NCI-H146 treated with DMSO at 0.1 percent for 48 hours (cell line): ENCODE data around the gene TRMT61B.

Experiments
- DNase-seq: peaks from one replicate; lab custom pipeline; 2025; ENCODE audit not compliant: unreplicated experiment; lab: John Stamatoyannopoulos, UW

TRMT61B gene

DNA sequence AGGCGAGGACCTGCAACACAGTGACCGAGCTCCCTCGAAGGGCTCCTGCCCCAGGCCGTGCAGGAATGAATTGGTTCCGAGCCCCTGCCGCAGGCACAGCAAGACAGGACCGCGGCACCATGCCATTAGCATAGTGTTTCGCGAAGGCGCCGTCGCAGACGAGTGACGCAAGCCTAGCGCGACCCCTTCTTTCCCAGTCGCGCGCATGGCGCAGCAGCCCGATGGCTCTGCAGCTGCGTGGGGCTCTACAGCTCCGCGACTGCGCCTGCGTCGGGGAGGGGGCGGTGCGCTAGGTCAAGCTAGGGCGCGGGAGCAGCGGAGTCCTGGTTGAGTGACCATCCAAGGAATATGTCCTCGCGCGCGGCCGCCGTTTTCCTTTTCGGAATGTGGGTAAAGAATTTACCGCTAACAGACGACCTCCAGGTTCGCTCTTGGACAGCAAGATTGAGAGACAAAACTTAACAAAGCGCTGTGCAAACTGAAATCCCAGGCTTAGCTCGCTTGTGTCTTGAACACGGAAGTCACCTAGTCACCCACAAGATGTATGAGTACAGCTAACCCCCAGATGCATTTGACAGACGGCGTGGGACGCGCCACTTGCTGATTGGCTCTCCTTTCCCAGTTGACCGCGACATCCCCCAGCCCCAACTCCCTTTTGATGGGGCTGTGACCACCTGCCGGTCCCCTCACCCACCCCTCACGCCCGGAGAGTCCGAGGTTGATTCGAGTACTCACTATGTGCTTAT, at the start of gene TRMT61B:
Gene TRMT61B (minus strand): TSS at position 164 of the 746 bp plus-strand sequence. CDS start 32 bp downstream, at position 132.
- DNase-seq = peak; percentile 90

GRCh38 chr2:28915939-28916338, 45.8 kb upstream of the TRMT61B start:
- no peak for DNase-seq

GRCh38 chr2:28909655-28910353, 39.7 kb upstream of the TRMT61B start:
- no peak for DNase-seq

- DNase-seq = no peak
Observed at GRCh38 chr2:28908172-28908571, 38.1 kb upstream of the TRMT61B start.

GRCh38 chr2:28906821-28907220, 36.7 kb upstream of the TRMT61B start:
- no peak for DNase-seq

DNA sequence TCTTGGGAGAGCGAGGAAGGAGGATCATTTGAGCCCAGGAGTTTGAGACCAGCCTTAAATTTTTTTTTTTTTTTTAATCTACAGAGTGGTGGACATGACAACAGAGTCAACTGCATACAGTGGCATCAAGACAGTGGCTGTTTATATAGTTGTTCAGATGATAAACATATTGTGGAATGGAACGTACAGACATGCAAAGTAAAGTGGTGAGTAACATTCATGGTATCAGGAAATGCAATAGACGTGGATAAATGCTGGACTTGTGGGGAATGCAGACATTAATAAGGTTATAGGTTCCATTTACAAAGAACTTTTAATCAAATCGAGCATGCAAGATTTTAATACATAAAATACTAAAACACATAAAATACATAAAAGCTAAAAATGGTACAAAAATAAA, 36.3 kb upstream of the TRMT61B start:
- DNase-seq = no peak

DNA sequence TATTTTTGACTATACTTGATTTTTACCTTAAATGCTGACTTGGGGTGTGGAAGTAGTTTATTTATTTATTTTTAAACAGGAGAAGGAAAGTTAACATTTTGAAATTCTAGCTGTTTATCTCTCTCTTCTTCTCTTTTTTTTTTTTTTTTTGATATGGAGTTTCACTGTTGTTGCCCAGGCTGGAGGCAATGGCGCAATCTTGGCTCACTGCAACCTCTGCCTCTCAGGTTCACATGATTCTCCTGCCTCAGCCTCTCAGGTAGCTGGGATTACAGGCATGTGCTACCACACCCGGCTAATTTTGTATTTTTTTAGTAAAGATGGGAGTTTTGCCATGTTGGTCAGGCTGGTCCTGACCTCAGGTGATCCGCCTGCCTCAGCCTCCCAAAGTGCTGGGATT, 35.4 kb upstream of the TRMT61B start:
- DNase-seq = no peak

GRCh38 chr2:28904802-28905457, 34.8 kb upstream of the TRMT61B start:
- no peak for DNase-seq

DNA sequence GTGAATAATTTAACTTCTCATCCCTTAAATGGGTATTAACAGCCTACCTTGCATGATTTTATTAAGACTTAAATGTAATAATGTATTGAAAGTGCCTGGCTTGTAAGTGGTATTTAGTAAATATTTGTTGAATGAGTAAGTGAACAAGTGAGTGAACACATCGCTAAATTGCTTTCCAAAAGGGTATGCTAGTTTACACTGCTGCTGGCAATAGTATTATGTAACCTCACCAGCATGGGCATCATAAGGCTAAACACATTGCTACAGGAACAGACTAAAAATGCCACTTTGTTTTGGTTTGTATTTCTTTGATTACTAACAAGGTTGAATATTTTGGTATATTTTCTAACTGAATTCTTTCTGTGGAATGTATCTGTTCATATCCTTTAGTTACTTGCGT, 34.2 kb upstream of the TRMT61B start:
- DNase-seq = no peak

GRCh38 chr2:28902584-28902983, 32.5 kb upstream of the TRMT61B start:
- no peak for DNase-seq

DNA sequence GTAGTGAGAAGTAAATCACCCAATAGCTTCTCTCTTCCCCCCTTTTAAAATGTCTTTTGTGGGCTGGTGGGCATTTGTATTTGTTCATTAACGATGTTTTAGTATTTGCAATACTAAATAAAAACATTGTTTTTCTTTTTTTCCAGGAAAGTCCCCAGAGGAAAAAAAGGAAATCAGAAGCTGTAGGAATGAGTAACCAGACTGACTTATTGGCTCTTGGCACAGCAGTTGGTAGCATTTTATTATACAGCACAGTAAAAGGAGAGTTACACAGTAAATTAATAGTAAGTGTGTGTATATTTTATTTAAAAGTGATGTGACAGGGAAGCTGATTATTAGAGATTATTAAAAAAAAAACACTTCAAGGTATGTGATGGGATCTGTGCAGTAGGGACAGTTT, 31.7 kb upstream of the TRMT61B start:
- no peak for DNase-seq

- DNase-seq = no peak
Observed at GRCh38 chr2:28901202-28901601, 31.1 kb upstream of the TRMT61B start.

- no peak for DNase-seq
Observed at GRCh38 chr2:28898048-28898447, 27.9 kb upstream of the TRMT61B start.

GRCh38 chr2:28896906-28897305, 26.8 kb upstream of the TRMT61B start:
- DNase-seq = no peak

- DNase-seq = no peak
Observed at GRCh38 chr2:28895189-28895893, 25.2 kb upstream of the TRMT61B start.

GRCh38 chr2:28894470-28895188, 24.5 kb upstream of the TRMT61B start, which contains the start of gene WDR43:
TSS of gene WDR43 (plus strand) at chr2:28894667. CDS start at chr2:28894699, 32 bp downstream.
- DNase-seq = peak; percentile 96

- DNase-seq = no peak
Observed at GRCh38 chr2:28893488-28893887, 23.4 kb upstream of the TRMT61B start.

DNA sequence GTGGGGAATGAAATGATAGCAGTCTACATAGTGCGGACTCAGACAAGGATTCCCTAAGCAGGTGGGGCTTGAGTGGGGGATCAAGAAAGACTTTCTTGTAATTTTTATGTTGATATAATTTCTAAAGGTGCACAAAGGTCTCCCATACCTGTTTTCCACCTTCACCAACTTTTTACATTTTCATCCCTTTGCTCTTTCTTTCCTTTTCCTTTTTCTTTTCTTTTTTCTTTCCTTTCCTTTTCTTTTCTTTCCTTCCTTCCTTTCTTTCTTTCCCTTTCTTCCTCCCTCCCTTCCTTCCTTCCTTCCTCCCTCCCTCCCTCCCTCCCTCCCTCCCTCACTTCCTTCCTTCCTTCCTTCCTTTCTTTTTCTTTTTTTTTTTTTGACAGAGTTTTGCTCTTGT, 10.1 kb upstream of the TRMT61B start:
- DNase-seq = no peak

DNA sequence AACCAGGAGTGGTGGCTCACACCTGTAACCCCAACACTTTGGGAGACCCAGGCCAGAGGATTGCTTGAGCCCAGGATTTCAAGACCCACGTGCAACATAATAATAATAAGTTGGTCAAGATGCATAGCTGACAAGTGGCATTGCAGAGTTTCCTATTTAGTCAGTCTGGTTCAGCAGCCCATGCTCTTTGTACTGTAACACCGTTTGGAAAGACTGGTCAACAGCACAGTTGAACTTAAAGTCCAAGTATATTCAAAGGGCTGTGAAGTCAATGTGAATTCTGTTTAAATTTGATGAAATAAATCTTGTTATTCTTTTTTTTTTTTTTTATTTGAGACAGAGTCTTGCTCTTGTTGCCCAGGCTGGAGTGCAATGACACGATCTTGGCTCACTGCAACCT, 1.5 kb upstream of the TRMT61B start:
- no peak for DNase-seq

- DNase-seq = peak; percentile 56
Observed at GRCh38 chr2:28869494-28870145, 489 bp downstream of the TRMT61B start.
